Erythroblast (primary cell): ENCODE measurements around the gene LRRN4.

ENCODE experiments used
- GATA1 ChIP-seq: IDR thresholded peaks from 2 replicates; pipeline ENCODE4 v1.6.1; 2011; ENCODE audit warnings: low read depth, mild to moderate bottlenecking, control low read depth, low read length, moderate library complexity
- POLR2A ChIP-seq: IDR thresholded peaks from 2 replicates; pipeline ENCODE4 v1.6.1; 2011; ENCODE audit warnings: mild to moderate bottlenecking, low read length

GRCh38 chr20:6006603-6006949 lies 47.3 kb downstream of the LRRN4 start:
- no peak for TF ChIP-seq POLR2A
- TF ChIP-seq GATA1 = no peak
